GM12875 (cell line): ENCODE data around the gene SELP.

ENCODE experiments used
- H3K4me3 ChIP-seq: one replicate; pipeline ENCODE4 v1.5.1; 2011; ENCODE audit warnings: low read depth, low read length, control low read depth
- TF ChIP-seq, protein P1 (sequence below): IDR thresholded peaks from 2 replicates; pipeline ENCODE4 v1.5.1; 2011; ENCODE audit warnings: low read depth, mild to moderate bottlenecking, control low read depth, inconsistent platforms, low read length, moderate library complexity, borderline replicate concordance; ENCODE audit not compliant: insufficient read depth

Gene SELP

DNA sequence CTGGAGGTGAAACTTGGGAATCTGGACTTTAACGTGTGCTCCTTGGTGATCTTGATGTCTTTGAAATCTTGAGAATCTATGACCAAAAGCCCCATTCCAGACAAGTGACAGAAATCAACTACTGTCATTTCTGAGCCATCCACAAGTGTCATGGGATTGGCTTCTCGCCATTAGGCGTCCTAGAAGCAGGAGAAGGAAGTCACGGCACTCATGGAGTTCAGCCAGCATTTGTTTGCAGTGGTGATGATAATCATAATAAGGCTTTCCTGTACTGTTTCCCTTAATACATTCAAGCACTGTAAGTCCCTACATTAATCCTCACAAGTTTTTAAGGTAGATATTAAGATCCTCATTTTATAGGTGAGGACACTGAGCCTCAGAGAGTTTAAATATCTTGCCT, 55.6 kb downstream of the SELP start:
- TF ChIP-seq, protein P1, sequence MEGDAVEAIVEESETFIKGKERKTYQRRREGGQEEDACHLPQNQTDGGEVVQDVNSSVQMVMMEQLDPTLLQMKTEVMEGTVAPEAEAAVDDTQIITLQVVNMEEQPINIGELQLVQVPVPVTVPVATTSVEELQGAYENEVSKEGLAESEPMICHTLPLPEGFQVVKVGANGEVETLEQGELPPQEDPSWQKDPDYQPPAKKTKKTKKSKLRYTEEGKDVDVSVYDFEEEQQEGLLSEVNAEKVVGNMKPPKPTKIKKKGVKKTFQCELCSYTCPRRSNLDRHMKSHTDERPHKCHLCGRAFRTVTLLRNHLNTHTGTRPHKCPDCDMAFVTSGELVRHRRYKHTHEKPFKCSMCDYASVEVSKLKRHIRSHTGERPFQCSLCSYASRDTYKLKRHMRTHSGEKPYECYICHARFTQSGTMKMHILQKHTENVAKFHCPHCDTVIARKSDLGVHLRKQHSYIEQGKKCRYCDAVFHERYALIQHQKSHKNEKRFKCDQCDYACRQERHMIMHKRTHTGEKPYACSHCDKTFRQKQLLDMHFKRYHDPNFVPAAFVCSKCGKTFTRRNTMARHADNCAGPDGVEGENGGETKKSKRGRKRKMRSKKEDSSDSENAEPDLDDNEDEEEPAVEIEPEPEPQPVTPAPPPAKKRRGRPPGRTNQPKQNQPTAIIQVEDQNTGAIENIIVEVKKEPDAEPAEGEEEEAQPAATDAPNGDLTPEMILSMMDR = no peak
- no peak overlapping the region for H3K4me3 ChIP-seq

GRCh38 chr1:169572187-169572586, 57.7 kb downstream of the SELP start:
- TF ChIP-seq, protein P1 = no peak
- H3K4me3 ChIP-seq = no peak overlapping the region

GRCh38 chr1:169571450-169571849, 58.5 kb downstream of the SELP start:
- no peak overlapping the region for H3K4me3 ChIP-seq
- TF ChIP-seq, protein P1 = no peak

DNA sequence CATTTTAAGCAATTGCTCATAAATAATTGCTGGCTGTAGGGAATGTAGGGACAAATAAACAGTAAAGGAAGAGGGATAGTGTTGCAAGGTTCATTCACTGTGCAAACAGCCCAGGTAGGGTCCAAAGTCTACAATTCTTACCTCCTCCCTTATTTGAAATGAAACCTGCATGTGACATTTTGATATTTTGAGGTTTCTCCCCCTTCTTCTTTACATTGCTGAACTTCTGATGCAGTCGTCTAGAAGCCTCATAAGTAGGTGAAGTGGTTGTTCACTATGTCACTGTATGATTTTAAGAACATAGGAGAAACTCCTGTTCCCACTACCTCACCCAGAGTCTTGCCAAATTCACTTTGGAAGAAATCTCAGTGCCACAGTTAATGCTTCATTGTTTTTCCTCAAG, 59.8 kb downstream of the SELP start:
- H3K4me3 ChIP-seq = no peak overlapping the region
- TF ChIP-seq, protein P1 = no peak

GRCh38 chr1:169568497-169568896, 61.4 kb downstream of the SELP start:
- no peak overlapping the region for H3K4me3 ChIP-seq

DNA sequence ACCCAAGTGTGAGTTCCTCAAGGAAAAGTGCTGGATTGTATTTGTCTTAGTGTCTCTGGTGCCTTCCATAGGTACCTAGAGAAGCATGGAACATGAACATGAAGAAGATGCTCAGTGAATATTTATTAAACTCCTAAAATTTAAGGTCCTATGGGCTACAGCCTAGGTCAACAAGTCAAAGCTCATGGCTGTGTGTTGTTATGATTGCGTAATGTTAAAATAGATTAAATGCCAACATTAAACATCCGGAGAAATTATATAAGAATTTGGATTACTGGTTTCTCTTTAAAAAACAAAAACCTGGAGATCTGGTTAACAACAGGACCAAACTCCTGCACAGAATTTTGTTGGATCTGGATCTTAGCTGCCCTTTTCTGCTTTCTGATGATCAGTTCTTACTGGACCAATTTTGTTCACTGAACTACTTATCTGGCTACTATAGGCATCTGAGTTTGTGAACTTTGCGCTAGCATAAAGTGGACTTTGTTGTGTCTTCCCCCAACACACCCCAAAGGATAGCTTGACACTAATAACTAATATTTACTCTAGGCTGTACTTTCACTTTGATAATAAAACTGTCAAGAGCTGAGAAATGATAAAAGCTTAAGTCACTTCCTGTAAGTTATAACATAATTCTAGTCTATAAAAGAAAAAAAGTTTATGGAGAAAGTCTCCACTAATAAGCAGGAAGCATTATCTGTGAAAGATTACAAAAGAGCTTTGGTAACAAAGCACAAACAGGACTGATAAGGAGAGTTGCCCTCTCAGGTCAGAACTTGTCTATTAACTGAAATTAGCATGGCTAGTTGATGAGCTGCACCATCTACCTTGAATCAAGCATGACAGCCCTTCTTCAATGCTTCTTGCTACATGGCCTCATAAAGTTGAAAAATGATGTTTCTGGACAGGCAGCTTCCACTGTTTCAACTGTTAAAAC, 64.3 kb downstream of the SELP start:
- TF ChIP-seq, protein P1 = no peak
- no peak overlapping the region for H3K4me3 ChIP-seq

More at GRCh38 chr1:169568497-169568896, 61.4 kb downstream of the SELP start:
- TF ChIP-seq, protein P1 = no peak

GRCh38 chr1:169563650-169564049, 66.3 kb downstream of the SELP start:
- no peak overlapping the region for H3K4me3 ChIP-seq
- TF ChIP-seq, protein P1 = no peak
